ENCODE results near the gene CD8B2.
"Not testable (repeated sequence)": the region's sequence is repeated elsewhere in the genome, so short reads cannot be mapped to it uniquely, and the experiment has no call there.

The CD8B2 gene

GRCh38 chr2:106508660-106509373 is 21.7 kb downstream of the CD8B2 start:
- H3K56ac ChIP-seq (ENCODE audit: low read length); H3K79me2 ChIP-seq (ENCODE audit: control insufficient read depth, insufficient read depth, low read length); H4K5ac ChIP-seq (ENCODE audit: low read length); H3K4me3 ChIP-seq (ENCODE audit: low read length); H3K18ac ChIP-seq (ENCODE audit: low read length); H2BK15ac ChIP-seq (replicated peaks; ENCODE audit: low read depth); H3K27ac ChIP-seq (ENCODE audit: low read depth, low read length); H3K27me3 ChIP-seq (ENCODE audit: insufficient read depth, low read length, poor library complexity); H3K4ac ChIP-seq (ENCODE audit: low read depth, low read length); H3K9ac ChIP-seq (ENCODE audit: low read length); H4K8ac ChIP-seq (ENCODE audit: low read depth, low read length); DNase-seq; H2BK120ac ChIP-seq (ENCODE audit: low read depth, low read length); H3K79me1 ChIP-seq (ENCODE audit: low read length); H3K4me2 ChIP-seq (ENCODE audit: low read length); H2BK5ac ChIP-seq (ENCODE audit: low read length); H3K23ac ChIP-seq (ENCODE audit: low read length); H3K4me1 ChIP-seq (ENCODE audit: control insufficient read depth, low read depth, low read length); H2AK5ac ChIP-seq (ENCODE audit: low read length); H3K36me3 ChIP-seq (ENCODE audit: control insufficient read depth, insufficient read depth, low read length): not testable (repeated sequence)
- no CpG with 5 or more reads among the region's 11 CpGs for WGBS (ENCODE audit: extremely low coverage, insufficient coverage, low lambda C conversion rate)

- not testable (repeated sequence) for H3K4ac ChIP-seq (ENCODE audit: low read depth, low read length); H2BK15ac ChIP-seq (replicated peaks; ENCODE audit: low read depth); H3K4me2 ChIP-seq (ENCODE audit: low read length); H2BK120ac ChIP-seq (ENCODE audit: low read depth, low read length); H3K18ac ChIP-seq (ENCODE audit: low read length); H3K9ac ChIP-seq (ENCODE audit: low read length); H3K23ac ChIP-seq (ENCODE audit: low read length); H4K8ac ChIP-seq (ENCODE audit: low read depth, low read length); H3K56ac ChIP-seq (ENCODE audit: low read length); H3K36me3 ChIP-seq (ENCODE audit: control insufficient read depth, insufficient read depth, low read length); H3K79me2 ChIP-seq (ENCODE audit: control insufficient read depth, insufficient read depth, low read length); H2AK5ac ChIP-seq (ENCODE audit: low read length); H4K5ac ChIP-seq (ENCODE audit: low read length); H3K27me3 ChIP-seq (ENCODE audit: insufficient read depth, low read length, poor library complexity); H3K4me3 ChIP-seq (ENCODE audit: low read length); H3K4me1 ChIP-seq (ENCODE audit: control insufficient read depth, low read depth, low read length); H3K27ac ChIP-seq (ENCODE audit: low read depth, low read length); H3K79me1 ChIP-seq (ENCODE audit: low read length); H2BK5ac ChIP-seq (ENCODE audit: low read length); DNase-seq
- WGBS (ENCODE audit: extremely low coverage, insufficient coverage, low lambda C conversion rate) = no CpG with 5 or more reads among the region's 6 CpGs
These were observed 22.2 kb downstream of the CD8B2 start for GRCh38 chr2:106509374-106509770.

GRCh38 chr2:106510791-106511190 is 23.6 kb downstream of the CD8B2 start:
- DNase-seq; H3K27ac ChIP-seq (ENCODE audit: low read depth, low read length); H3K4me2 ChIP-seq (ENCODE audit: low read length); H3K23ac ChIP-seq (ENCODE audit: low read length); H2BK120ac ChIP-seq (ENCODE audit: low read depth, low read length); H3K79me2 ChIP-seq (ENCODE audit: control insufficient read depth, insufficient read depth, low read length); H3K79me1 ChIP-seq (ENCODE audit: low read length); H4K8ac ChIP-seq (ENCODE audit: low read depth, low read length); H3K56ac ChIP-seq (ENCODE audit: low read length); H2BK5ac ChIP-seq (ENCODE audit: low read length); H2AK5ac ChIP-seq (ENCODE audit: low read length); H3K4me1 ChIP-seq (ENCODE audit: control insufficient read depth, low read depth, low read length); H2BK15ac ChIP-seq (replicated peaks; ENCODE audit: low read depth); H3K4me3 ChIP-seq (ENCODE audit: low read length); H3K18ac ChIP-seq (ENCODE audit: low read length); H4K5ac ChIP-seq (ENCODE audit: low read length); H3K27me3 ChIP-seq (ENCODE audit: insufficient read depth, low read length, poor library complexity); H3K4ac ChIP-seq (ENCODE audit: low read depth, low read length); H3K36me3 ChIP-seq (ENCODE audit: control insufficient read depth, insufficient read depth, low read length); H3K9ac ChIP-seq (ENCODE audit: low read length): not testable (repeated sequence)
- no CpG with 5 or more reads among the region's 4 CpGs for WGBS (ENCODE audit: extremely low coverage, insufficient coverage, low lambda C conversion rate)

- not testable (repeated sequence) for H3K4me1 ChIP-seq (ENCODE audit: control insufficient read depth, low read depth, low read length); H3K79me2 ChIP-seq (ENCODE audit: control insufficient read depth, insufficient read depth, low read length); H3K36me3 ChIP-seq (ENCODE audit: control insufficient read depth, insufficient read depth, low read length); H3K27me3 ChIP-seq (ENCODE audit: insufficient read depth, low read length, poor library complexity); H4K5ac ChIP-seq (ENCODE audit: low read length); H3K79me1 ChIP-seq (ENCODE audit: low read length); H3K4me2 ChIP-seq (ENCODE audit: low read length); H3K18ac ChIP-seq (ENCODE audit: low read length); H3K23ac ChIP-seq (ENCODE audit: low read length); H3K56ac ChIP-seq (ENCODE audit: low read length); H2BK5ac ChIP-seq (ENCODE audit: low read length); H3K4ac ChIP-seq (ENCODE audit: low read depth, low read length); H2AK5ac ChIP-seq (ENCODE audit: low read length); H2BK15ac ChIP-seq (replicated peaks; ENCODE audit: low read depth); H3K27ac ChIP-seq (ENCODE audit: low read depth, low read length); H3K4me3 ChIP-seq (ENCODE audit: low read length); H2BK120ac ChIP-seq (ENCODE audit: low read depth, low read length); H3K9ac ChIP-seq (ENCODE audit: low read length); H4K8ac ChIP-seq (ENCODE audit: low read depth, low read length)
- no CpG with 5 or more reads among the region's 16 CpGs for WGBS (ENCODE audit: extremely low coverage, insufficient coverage, low lambda C conversion rate)
- peak; percentile 9 for DNase-seq
These were observed 24.3 kb downstream of the CD8B2 start for GRCh38 chr2:106511476-106511901.

- not testable (repeated sequence) for H2BK5ac ChIP-seq (ENCODE audit: low read length); H3K4me1 ChIP-seq (ENCODE audit: control insufficient read depth, low read depth, low read length); H3K56ac ChIP-seq (ENCODE audit: low read length); H4K5ac ChIP-seq (ENCODE audit: low read length); H3K4me2 ChIP-seq (ENCODE audit: low read length); H3K79me1 ChIP-seq (ENCODE audit: low read length); H2BK15ac ChIP-seq (replicated peaks; ENCODE audit: low read depth); H3K4me3 ChIP-seq (ENCODE audit: low read length); H3K9ac ChIP-seq (ENCODE audit: low read length); H3K27ac ChIP-seq (ENCODE audit: low read depth, low read length); H3K4ac ChIP-seq (ENCODE audit: low read depth, low read length); H2AK5ac ChIP-seq (ENCODE audit: low read length); H3K23ac ChIP-seq (ENCODE audit: low read length); H3K79me2 ChIP-seq (ENCODE audit: control insufficient read depth, insufficient read depth, low read length); DNase-seq; H3K18ac ChIP-seq (ENCODE audit: low read length); H4K8ac ChIP-seq (ENCODE audit: low read depth, low read length); H3K27me3 ChIP-seq (ENCODE audit: insufficient read depth, low read length, poor library complexity); H3K36me3 ChIP-seq (ENCODE audit: control insufficient read depth, insufficient read depth, low read length); H2BK120ac ChIP-seq (ENCODE audit: low read depth, low read length)
- no CpG with 5 or more reads among the region's 7 CpGs for WGBS (ENCODE audit: extremely low coverage, insufficient coverage, low lambda C conversion rate)
These were observed 24.8 kb downstream of the CD8B2 start for GRCh38 chr2:106511934-106512333.

GRCh38 chr2:106513391-106513790 is 26.2 kb downstream of the CD8B2 start:
- H4K8ac ChIP-seq (ENCODE audit: low read depth, low read length); H3K23ac ChIP-seq (ENCODE audit: low read length); H3K9ac ChIP-seq (ENCODE audit: low read length); H3K27me3 ChIP-seq (ENCODE audit: insufficient read depth, low read length, poor library complexity); H2BK120ac ChIP-seq (ENCODE audit: low read depth, low read length); H3K4ac ChIP-seq (ENCODE audit: low read depth, low read length); H3K27ac ChIP-seq (ENCODE audit: low read depth, low read length); H2BK15ac ChIP-seq (replicated peaks; ENCODE audit: low read depth); H3K4me2 ChIP-seq (ENCODE audit: low read length); H3K36me3 ChIP-seq (ENCODE audit: control insufficient read depth, insufficient read depth, low read length); H4K5ac ChIP-seq (ENCODE audit: low read length); H2AK5ac ChIP-seq (ENCODE audit: low read length); DNase-seq; H3K18ac ChIP-seq (ENCODE audit: low read length); H3K56ac ChIP-seq (ENCODE audit: low read length); H3K79me1 ChIP-seq (ENCODE audit: low read length); H3K4me3 ChIP-seq (ENCODE audit: low read length); H2BK5ac ChIP-seq (ENCODE audit: low read length); H3K79me2 ChIP-seq (ENCODE audit: control insufficient read depth, insufficient read depth, low read length); H3K4me1 ChIP-seq (ENCODE audit: control insufficient read depth, low read depth, low read length): not testable (repeated sequence)
- no CpG with 5 or more reads among the region's 5 CpGs for WGBS (ENCODE audit: extremely low coverage, insufficient coverage, low lambda C conversion rate)
